Heart right ventricle (tissue), 16 donors: Measurements from ENCODE around the gene NEO1. TPM values are rescaled to one million over a fixed set of nuclear protein-coding genes. Genes with fewer than 3 reads are reported as not detected.

ENCODE experiments used
- ATAC-seq, 8 donors: fragments of 200-7000 bp; cut with Tn5 transposase; one replicate each; pipeline ENCODE4 v1.9.1; 2020; ENCODE audit warnings: mild to moderate bottlenecking in 8 of 8, moderate library complexity in 8 of 8, moderate number of reproducible peaks in 1 of 8
- DNase-seq, 2 donors: peaks; one replicate each; pipeline ENCODE4 v3.0.0-alpha.2; 2020
- H3K27ac ChIP-seq, 10 donors: fragments of 200-600 bp; sonication (generic) in 2 of 10; one replicate each; pipeline versions ENCODE4 v1.5.0 to v1.8.0; 2020 to 2022; ENCODE audit warnings: mild to moderate bottlenecking in 3 of 10
- H3K27me3 ChIP-seq, 7 donors: fragments of 200-600 bp; one replicate each; pipeline ENCODE4 v1.8.0; 2021 to 2022; ENCODE audit warnings: mild to moderate bottlenecking in 2 of 7
- H3K36me3 ChIP-seq, 9 donors: fragments of 200-600 bp; sonication (generic) in 1 of 9; one replicate each; pipeline versions ENCODE4 v1.5.0 to v1.8.0; 2020 to 2022; ENCODE audit warnings: mild to moderate bottlenecking in 2 of 9
- H3K4me1 ChIP-seq, 9 donors: fragments of 200-600 bp; sonication (generic) in 1 of 9; one replicate each; pipeline versions ENCODE4 v1.5.0 to v1.8.0; 2020 to 2022; ENCODE audit warnings: mild to moderate bottlenecking in 4 of 9
- H3K4me3 ChIP-seq, 10 donors: fragments of 200-600 bp; sonication (generic) in 2 of 10; one replicate each; pipeline versions ENCODE4 v1.5.0 to v1.8.0; 2020 to 2022; ENCODE audit warnings: mild to moderate bottlenecking in 7 of 10, moderate library complexity in 2 of 10
- H3K9me3 ChIP-seq, 11 donors: fragments of 200-600 bp in 10 of 11; sonication (generic) in 2 of 11; one replicate each; pipeline versions ENCODE4 v1.5.0 to v1.8.0; 2013 to 2022; ENCODE audit warnings: mild to moderate bottlenecking in 2 of 11, control low read depth in 1 of 11, moderate library complexity in 1 of 11
- CTCF ChIP-seq, 9 donors: fragments of 200-600 bp; sonication (generic) in 2 of 9; IDR thresholded peaks; one replicate each; pipeline versions ENCODE4 v1.5.0 to v1.8.0; 2021 to 2022; ENCODE audit warnings: antibody characterized with exemption in 9 of 9, mild to moderate bottlenecking in 5 of 9, moderate library complexity in 1 of 9
- WGBS, 2 donors: extraction: QIAGEN DNeasy Blood & Tissue Kit; methylation state at CpG; one replicate each; pipeline ENCODE4 v1.1.7; 2013; ENCODE audit warnings: inconsistent platforms in 1 of 2; 5-methylcytosine and 5-hydroxymethylcytosine counted together
- intact Hi-C, 10 donors: fragments of 100-400 bp; cut with DNase I; formaldehyde crosslinking; loops; one replicate each; pipeline versions ENCODE4 v1.11.1 to v1.14.2; 2022
- polyA plus RNA-seq, 2 donors: library from polyadenylated mRNA; stranded (reverse); fragments of 200-250 nt; gene quantifications; one replicate each; pipeline ENCODE4 v1.2.3, GENCODE V29; 2013
- total RNA-seq, 10 donors: library from RNA; stranded (reverse); fragmentation: NEBNext Ultra II Directional in 3 of 10; extraction: Animal tissue kit (Norgen Biotek cat#: 25700) in 3 of 10; gene quantifications; one replicate each; pipeline versions ENCODE4 v1.2.1 to v1.2.4, GENCODE V29; 2021 to 2023
- donor health status: Arrhythmogenic right ventricular cardiomyopathy.
- donor health status: ischemic (EF 13 %, LVEDD 7.1; RV severe dilation, severe dysfunction).
- donor health status: healthy with polysubstance abuse.
- donor health status: DM: no; HTN: yes; CAD: no.
- donor health status: DM: no; HTN: no; CAD: no.
- donor health status: ischemic (EF 25% LVEDD 6.9; RV normal size, moderate dysfunction).
- donor health status: ischemic (EF 25% LVEDD 5.7; RV mildly dilated, moderate dysfunction).
- donor health status: healthy.
- donor health status: DM: yes; HTN: yes; CAD: no.
- donor health status: Ischemic cardiomyopathy.
- donor health status: ischemic (EF 35%, LVEDD 5.7; RV mildly dilated, moderate dysfunction).
- donor health status: nonischemic (EF 11% LVEDD 7.7; RV severe dilation, severe dysfunction).
- donor health status: DM: yes; HTN: yes; CAD: no.
- donor health status: PGD.
- donor health status: ischemic (EF 29% LVEDD 5.4; RV normal size, mild dysfunction).
- donor health status: nonischemic (EF 23%, LVEDD 6.1; RV moderate dilation, normal function).

NEO1 gene
- total and polyA plus RNA-seq, 12 donors, result 3.4 to 16.9 (median 11.6) TPM

DNA sequence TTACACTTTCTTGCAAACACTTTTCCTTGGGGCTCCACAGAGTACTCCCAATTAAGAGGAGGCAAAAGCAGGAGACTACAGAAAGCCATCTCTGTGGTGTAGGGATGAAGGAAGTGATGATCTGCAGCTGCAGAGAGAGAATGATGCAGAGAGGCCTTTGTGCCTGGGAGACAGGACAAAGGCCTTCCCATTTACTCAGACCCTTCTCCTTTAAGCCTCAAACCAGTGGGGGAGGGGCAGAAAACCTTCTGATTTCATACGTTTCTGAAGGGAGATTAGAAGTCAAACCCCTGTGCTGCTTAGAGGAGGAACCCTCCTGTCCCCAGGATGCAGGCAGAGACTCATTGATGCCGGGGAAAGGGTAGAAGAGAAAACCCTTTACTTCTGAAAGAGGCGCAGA is 130.8 kb downstream of the NEO1 start:
- no peak for DNase-seq
- H3K4me3 ChIP-seq, result no peak overlapping the region
- H3K36me3 ChIP-seq, result peaks cover 0 to 20% (median 0%) of the 10 kb centered on the region in 9 donors
- H3K9me3 ChIP-seq, result peaks cover 0 to 22% (median 0%) of the 10 kb centered on the region in 11 donors
- intact Hi-C loops, result no loop called here
- no peak overlapping the region for H3K27ac ChIP-seq
- 87 to 89% methylated on average over 3 of the region's 3 CpGs for WGBS, 2 donors
- H3K4me1 ChIP-seq, result no peaks in the 10 kb centered on the region
- no peak for ATAC-seq
- no peaks in the 10 kb centered on the region for H3K27me3 ChIP-seq
- no peak for TF ChIP-seq CTCF (IDR thresholded peaks at IDR 0.05)

- no peak for DNase-seq
- H3K4me3 ChIP-seq, result no peak overlapping the region
- no peaks in the 10 kb centered on the region for H3K27me3 ChIP-seq
- WGBS, 2 donors, result 49 to 55% methylated on average over 2 of the region's 2 CpGs
- intact Hi-C loops, result no loop called here
- H3K9me3 ChIP-seq, result peaks cover 0 to 11% (median 0%) of the 10 kb centered on the region in 11 donors
- peak in 1 of 8 donors; percentile 33 for ATAC-seq
- TF ChIP-seq CTCF (IDR thresholded peaks at IDR 0.05), result no peak
- peaks cover 0 to 9% (median 0%) of the 10 kb centered on the region in 9 donors for H3K4me1 ChIP-seq
- H3K27ac ChIP-seq, result no peak overlapping the region
- peaks cover 0 to 3% (median 0%) of the 10 kb centered on the region in 9 donors for H3K36me3 ChIP-seq
These were observed 137.9 kb downstream of the NEO1 start for GRCh38 chr15:73190189-73190601.

DNA sequence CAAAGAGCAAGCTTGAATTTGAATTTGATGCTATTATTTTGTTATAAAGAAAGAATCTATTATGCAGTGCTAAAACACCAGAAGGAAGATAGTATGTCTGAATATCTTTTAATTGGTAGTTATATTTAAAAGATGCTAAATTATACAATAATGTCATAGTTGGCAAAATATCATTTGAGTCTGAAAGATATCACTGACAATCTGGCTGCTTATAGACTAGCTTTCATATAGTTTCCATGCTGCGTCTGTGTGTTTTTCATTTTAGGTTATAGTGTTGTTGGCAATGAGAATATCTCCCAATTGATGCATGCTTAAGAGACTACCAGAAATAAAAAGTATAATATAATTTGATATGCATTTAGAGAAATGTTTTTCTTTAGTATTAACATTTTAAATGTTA is 142.9 kb downstream of the NEO1 start:
- no peaks in the 10 kb centered on the region for H3K27me3 ChIP-seq
- peaks cover 0 to 3% (median 0%) of the 10 kb centered on the region in 9 donors for H3K36me3 ChIP-seq
- ATAC-seq (no peak), DNase-seq (no peak)
- WGBS, 2 donors, result 97 to 100% methylated on average over 1 of the region's 1 CpG
- intact Hi-C loops, result no loop called here
- peaks cover 0 to 8% (median 0%) of the 10 kb centered on the region in 9 donors for H3K4me1 ChIP-seq
- no peak overlapping the region for H3K27ac ChIP-seq
- H3K4me3 ChIP-seq, result no peak overlapping the region
- no peaks in the 10 kb centered on the region for H3K9me3 ChIP-seq
- TF ChIP-seq CTCF (IDR thresholded peaks at IDR 0.05), result no peak

DNA sequence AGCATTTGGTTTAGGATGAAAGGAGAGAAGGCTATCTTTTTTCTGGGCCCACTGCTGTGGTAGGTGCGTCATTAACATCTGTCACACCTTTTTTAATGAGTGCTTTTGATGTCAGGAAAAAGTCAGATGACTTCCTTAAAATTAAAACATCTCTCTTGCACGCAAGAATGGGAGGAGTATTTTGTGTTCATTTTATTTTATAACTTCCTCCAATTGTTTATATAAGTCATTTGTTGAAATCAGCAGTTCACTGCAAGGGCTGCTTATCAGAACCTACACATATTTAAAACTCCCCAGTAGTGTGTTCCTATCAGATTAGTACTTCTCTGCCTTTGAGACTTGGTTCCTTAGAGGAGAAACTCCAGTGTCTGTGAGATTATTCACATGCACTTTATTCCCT is 143.8 kb downstream of the NEO1 start:
- no peak for ATAC-seq
- Histone ChIP-seq H3K36me3 (peaks cover 0 to 3% (median 0%) of the 10 kb centered on the region in 9 donors), H3K4me3 (no peak overlapping the region), H3K27me3 (no peaks in the 10 kb centered on the region), H3K9me3 (no peaks in the 10 kb centered on the region), H3K27ac (no peak overlapping the region), H3K4me1 (peaks cover 0 to 3% (median 0%) of the 10 kb centered on the region in 9 donors)
- no peak for TF ChIP-seq CTCF (IDR thresholded peaks at IDR 0.05)
- 47 to 70% methylated on average over 2 of the region's 2 CpGs for WGBS, 2 donors
- intact Hi-C loops, result no loop called here
- DNase-seq, result no peak
